Epithelial cell of proximal tubule (primary cell): ENCODE results near the gene ASIC4. TPM values are rescaled to one million over a fixed set of nuclear protein-coding genes. Genes with fewer than 3 reads are reported as not detected.

Experiments used
- DNase-seq: peaks from one replicate; pipeline ENCODE4 v3.0.0-alpha.2; 2011; ENCODE audit warnings: low read depth
- H3K4me3 ChIP-seq: 2 replicates; pipeline ENCODE4 v1.5.1; 2011; ENCODE audit warnings: low read depth, mild to moderate bottlenecking, low read length
- CTCF ChIP-seq: conservative IDR thresholded peaks from 2 replicates; pipeline ENCODE4 v1.5.1; 2012; ENCODE audit warnings: low read depth, mild to moderate bottlenecking, low read length
- total RNA-seq: library from RNA; depleted of rRNA; stranded (reverse); fragments of >200 nt; gene quantifications from 2 replicates; pipeline ENCODE4 v1.2.3, GENCODE V29; 2015

The ASIC4 gene
- total RNA-seq, 1 donor from 2014 or later, result not detected

GRCh38 chr2:219524817-219525216 is 10.5 kb downstream of the ASIC4 start:
- DNase-seq, result no peak
- no peak overlapping the region for H3K4me3 ChIP-seq
- no peak for TF ChIP-seq CTCF

GRCh38 chr2:219525533-219526232 is 11.4 kb downstream of the ASIC4 start:
- no peak for TF ChIP-seq CTCF
- no peak for DNase-seq
- H3K4me3 ChIP-seq, result no peak overlapping the region

- no peak overlapping the region for H3K4me3 ChIP-seq
- TF ChIP-seq CTCF, result no peak
- no peak for DNase-seq
These were observed 12.2 kb downstream of the ASIC4 start for GRCh38 chr2:219526320-219527075.

GRCh38 chr2:219527076-219527394 is 12.8 kb downstream of the ASIC4 start:
- H3K4me3 ChIP-seq, result no peak overlapping the region
- no peak for DNase-seq
- no peak for TF ChIP-seq CTCF

- no peak for DNase-seq
- TF ChIP-seq CTCF, result no peak
- H3K4me3 ChIP-seq, result no peak overlapping the region
These were observed 13.2 kb downstream of the ASIC4 start for GRCh38 chr2:219527472-219527871.

- TF ChIP-seq CTCF, result peak; percentile 98
- no peak for DNase-seq
- H3K4me3 ChIP-seq, result peak overlapping the region; percentile 16
These were observed 16.0 kb downstream of the ASIC4 start for GRCh38 chr2:219530048-219530963.
